Endothelial cell of umbilical vein (primary cell): Measurements from ENCODE around the gene PXN. TPM values are rescaled to one million over a fixed set of nuclear protein-coding genes. Genes with fewer than 3 reads are reported as not detected.
A peak's percentile ranks its signal among the peaks of the same experiment; 100 is the strongest.
"Not testable (repeated sequence)": the region's sequence is repeated elsewhere in the genome, so short reads cannot be mapped to it uniquely, and the experiment has no call there.

Experiments used
- BruUV-seq: library from RNA; stranded (reverse); fragments of 400-500 nt; replicated peaks from 2 replicates; lab custom pipeline; 2021; lab: Mats Ljungman, UMichigan
- CTCF ChIA-PET: fragments of 300-600, 350-600 bp; sonication (Branson Sonifier 250); formaldehyde crosslinking; loops from one replicate; lab custom pipeline; 2021; ENCODE audit warnings: antibody characterized with exemption, inconsistent platforms; lab: Charles Lee
- POLR2A ChIA-PET: fragments of 300-600, 350-600 bp; sonication (Branson Sonifier 250); formaldehyde crosslinking; loops from one replicate; lab custom pipeline; 2021; ENCODE audit warnings: antibody characterized with exemption, inconsistent platforms; lab: Charles Lee
- DNase-seq: peaks from one replicate; pipeline ENCODE4 v3.0.0-alpha.2; 2011; ENCODE audit warnings: low read depth, low spot score
- FAIRE-seq: peaks from 2 replicates; lab custom pipeline; 2011; peaks lifted over from hg19 to GRCh38; lab: Jason Lieb, UNC
- H2AFZ ChIP-seq: 2 replicates; pipeline ENCODE4 v1.6.0; 2012; ENCODE audit warnings: low read depth, low read length, control low read depth, inconsistent platforms
- H3K27ac ChIP-seq: 2 replicates; pipeline ENCODE4 v1.5.1; 2011; ENCODE audit warnings: low read depth, mild to moderate bottlenecking, control low read depth, low read length, moderate library complexity; ENCODE audit not compliant: insufficient read depth
- H3K27me3 ChIP-seq, 2 experiments: 2 replicates each; pipeline versions ENCODE4 v1.6.0 to v1.6.1; 2011; ENCODE audit warnings: low read length in 2 of 2, mixed read lengths in 1 of 2; ENCODE audit not compliant: control insufficient read depth in 2 of 2, insufficient read depth in 2 of 2
- H3K36me3 ChIP-seq, 2 experiments: 2 replicates in 1 of 2; 3 replicates in 1 of 2; pipeline ENCODE4 v1.5.1; 2011; ENCODE audit warnings: low read length in 2 of 2, mild to moderate bottlenecking in 1 of 2, moderate library complexity in 1 of 2; ENCODE audit not compliant: control insufficient read depth in 2 of 2, insufficient read depth in 2 of 2; ENCODE audit errors: extremely low read depth in 1 of 2
- H3K4me1 ChIP-seq: 3 replicates; pipeline ENCODE4 v1.5.1; 2011; ENCODE audit warnings: mild to moderate bottlenecking, low read length; ENCODE audit not compliant: control insufficient read depth, insufficient read depth; ENCODE audit errors: extremely low read depth
- H3K4me2 ChIP-seq: 2 replicates; pipeline ENCODE4 v1.6.1; 2011; ENCODE audit warnings: low read length, control low read depth, mixed read lengths; ENCODE audit not compliant: insufficient read depth
- H3K4me3 ChIP-seq, 3 experiments: fragments of 200-600 bp in 1 of 3; sonication (generic), shearing (Covaris generic) in 1 of 3; replicated peaks in 1 of 3; 2 replicates each; pipeline ENCODE4 v1.5.1; 2011 to 2016; ENCODE audit warnings: control low read depth in 3 of 3, low read length in 3 of 3, mild to moderate bottlenecking in 2 of 3, inconsistent platforms in 1 of 3, low read depth in 1 of 3, moderate library complexity in 1 of 3; ENCODE audit not compliant: insufficient read depth in 1 of 3
- H3K79me2 ChIP-seq: 2 replicates; pipeline ENCODE4 v1.6.0; 2012; ENCODE audit warnings: low read length, inconsistent platforms; ENCODE audit not compliant: control insufficient read depth, insufficient read depth
- H3K9ac ChIP-seq: replicated peaks from 2 replicates; pipeline ENCODE3; 2011; ENCODE audit warnings: low read length, control low read depth; ENCODE audit not compliant: insufficient read depth; ENCODE audit errors: extremely low read depth
- H3K9me1 ChIP-seq: replicated peaks from 3 replicates; pipeline ENCODE4 v1.6.0; 2011; ENCODE audit warnings: mild to moderate bottlenecking, low read length; ENCODE audit not compliant: control insufficient read depth, insufficient read depth; ENCODE audit errors: extremely low read depth
- H3K9me3 ChIP-seq: replicated peaks from 2 replicates; pipeline ENCODE4 v1.5.1; 2012; ENCODE audit warnings: low read length, inconsistent platforms; ENCODE audit not compliant: control insufficient read depth, insufficient read depth
- H4K20me1 ChIP-seq: replicated peaks from 2 replicates; pipeline ENCODE3; 2011; ENCODE audit warnings: mild to moderate bottlenecking, low read length; ENCODE audit not compliant: control insufficient read depth, insufficient read depth; ENCODE audit errors: extremely low read depth
- CTCF ChIP-seq, 2 donors: IDR thresholded peaks; 1 replicate in 1 of 2; 2 replicates in 1 of 2; pipeline ENCODE4 v1.5.1; 2011; ENCODE audit warnings: low read length in 2 of 2, mild to moderate bottlenecking in 2 of 2, moderate library complexity in 2 of 2, control low read depth in 1 of 2, inconsistent platforms in 1 of 2, low read depth in 1 of 2; ENCODE audit not compliant: insufficient read depth in 1 of 2; ENCODE audit errors: extremely low read depth in 1 of 2
- EZH2 ChIP-seq: IDR thresholded peaks from 2 replicates; pipeline ENCODE4 v1.6.1; 2012; ENCODE audit warnings: borderline replicate concordance, low read depth, mild to moderate bottlenecking, moderate library complexity, low read length, inconsistent platforms; ENCODE audit not compliant: severe bottlenecking
- FOS ChIP-seq: IDR thresholded peaks from 2 replicates; pipeline ENCODE4 v1.6.1; 2011; ENCODE audit warnings: mild to moderate bottlenecking, low read length, moderate library complexity, borderline replicate concordance; ENCODE audit not compliant: insufficient read depth
- GATA2 ChIP-seq: IDR thresholded peaks from 2 replicates; pipeline ENCODE4 v1.7.0; 2011; ENCODE audit warnings: low read depth, mild to moderate bottlenecking, moderate library complexity, mixed read lengths, low read length; ENCODE audit not compliant: insufficient read length, insufficient read depth
- JUN ChIP-seq: IDR thresholded peaks from 2 replicates; pipeline ENCODE4 v1.6.1; 2011; ENCODE audit warnings: borderline replicate concordance, low read depth; ENCODE audit not compliant: insufficient read length, insufficient read depth
- MAX ChIP-seq: IDR thresholded peaks from 2 replicates; pipeline ENCODE4 v1.6.1; 2011; ENCODE audit not compliant: insufficient read depth, insufficient read length
- MYC ChIP-seq: IDR thresholded peaks from one replicate; pipeline ENCODE4 v1.6.1; 2011; ENCODE audit warnings: mild to moderate bottlenecking, low read depth, low read length
- POLR2A ChIP-seq: IDR thresholded peaks from 2 replicates; pipeline ENCODE4 v1.6.1; 2012; ENCODE audit warnings: low read depth, mild to moderate bottlenecking, control low read depth, low read length
- POLR2AphosphoS5 ChIP-seq: IDR thresholded peaks from 2 replicates; pipeline ENCODE4 v1.6.1; 2012; ENCODE audit warnings: low read depth, mild to moderate bottlenecking, control low read depth, low read length, moderate library complexity; ENCODE audit not compliant: insufficient read depth
- dilution Hi-C: fragments of 300-500 bp; cut with MboI; formaldehyde crosslinking; loops from one replicate; pipeline ENCODE4 v1.15.0; 2019; ENCODE audit warnings: low sequenced_read_pairs; ENCODE audit not compliant: extremely low pct_ligation_motif_present
- intact Hi-C: fragments of 100-400 bp; cut with micrococcal nuclease; formaldehyde crosslinking; loops from one replicate; pipeline ENCODE4 v1.10.0; 2022
- polyA plus RNA-seq, 4 experiments: library from polyadenylated mRNA; depleted of rRNA in 3 of 4; stranded (reverse) in 3 of 4; unstranded in 1 of 4; fragments of >200 nt; gene quantifications; 2 replicates each; pipeline versions ENCODE4 v1.2.1 to v1.2.3, GENCODE V29; 2011 to 2012; ENCODE audit warnings: missing spikeins in 1 of 4
- total RNA-seq: library from RNA; stranded (reverse); gene quantifications from 2 replicates; pipeline ENCODE4 v1.2.3, GENCODE V29; 2021

Gene PXN
- total and polyA plus RNA-seq, 2 donors (not counting 3 experiments of a cell fraction or from before 2014, with no cell fraction given): 132 to 258 TPM

- intact Hi-C loops (no loop called here), dilution Hi-C loops (no loop called here)
- H3K27me3 ChIP-seq: no peaks in the 10 kb centered on the region
- no TSS peak for BruUV-seq
- H3K9me3 ChIP-seq: no peaks in the 10 kb centered on the region
- ChIA-PET POLR2A (interaction anchor here (1.4 to 4.0 kb wide), 5 partner anchors 16 to 54 kb away, joined by 10 to 59 read pairs (median 15); partner anchors contain the start of genes RNU4-1, RNU4-2 and RPLP0), CTCF (interaction anchor here (1.3 to 33.5 kb wide), 4 partner anchors 3 to 53 kb away, joined by 7 to 1402 read pairs (median 906); partner anchors contain the start of genes PXN and RPLP0)
- no peaks in the 10 kb centered on the region for H3K9me1 ChIP-seq
- TF ChIP-seq POLR2A (peak; percentile 19), POLR2AphosphoS5 (no peak), CTCF (IDR thresholded peaks at IDR 0.05; ENCODE audit: extremely low read depth in 1 of 2, insufficient read depth in 1 of 2, low read depth in 1 of 2, low read length in 2 of 2) (peak; percentile 51 to 59), FOS (peak; percentile 70), GATA2 (no peak), JUN (peak; percentile 73), EZH2 (no peak), MYC (no peak), MAX (no peak)
- H3K27ac ChIP-seq: peak overlapping the region; percentile 96
- peak; percentile 87 for FAIRE-seq
- peak; percentile 90 for DNase-seq
- H2AFZ ChIP-seq: no peak overlapping the region
- peaks cover 88% of the 10 kb centered on the region for H3K79me2 ChIP-seq
- no peak overlapping the region for H3K4me3 ChIP-seq
- peaks cover 0 to 4% of the 10 kb centered on the region in 2 experiments for H3K36me3 ChIP-seq
- peak overlapping the region; percentile 58 for H3K9ac ChIP-seq
- H4K20me1 ChIP-seq: no peaks in the 10 kb centered on the region
- peak overlapping the region; percentile 73 for H3K4me2 ChIP-seq
- H3K4me1 ChIP-seq: peaks cover 66% of the 10 kb centered on the region
These were observed 10.7 kb downstream of the PXN start for GRCh38 chr12:120254809-120255208.

GRCh38 chr12:120253313-120253712 lies 12.2 kb downstream of the PXN start:
- BruUV-seq, intact Hi-C loops, H3K9ac ChIP-seq, H3K4me2 ChIP-seq, H3K27me3 ChIP-seq, POLR2A ChIA-PET, DNase-seq, FAIRE-seq, H2AFZ ChIP-seq, H3K4me3 ChIP-seq, H3K9me1 ChIP-seq, dilution Hi-C loops, H3K36me3 ChIP-seq, H4K20me1 ChIP-seq, H3K9me3 ChIP-seq: not testable (repeated sequence)
- peak overlapping the region; percentile 29 for H3K27ac ChIP-seq
- H3K79me2 ChIP-seq: peaks cover 87% of the 10 kb centered on the region
- peaks cover 68% of the 10 kb centered on the region for H3K4me1 ChIP-seq
- CTCF ChIA-PET: interaction anchor here (24.5 to 33.5 kb wide), 3 partner anchors 4 to 25 kb away, joined by 906 to 1402 read pairs (median 906); partner anchors contain the start of gene PXN
